Stomach smooth muscle (tissue), 2 donors: ENCODE measurements around the gene TMEM39B.

ENCODE experiments used
- H3K27ac ChIP-seq: one replicate; pipeline ENCODE4 v1.7.0; 2013; ENCODE audit warnings: mild to moderate bottlenecking, low read length, inconsistent platforms
- H3K27me3 ChIP-seq, 2 donors: one replicate each; pipeline ENCODE4 v1.7.0; 2013; ENCODE audit warnings: low read length in 2 of 2; ENCODE audit not compliant: insufficient read depth in 2 of 2, control insufficient read depth in 1 of 2
- H3K36me3 ChIP-seq, 2 donors: one replicate each; pipeline ENCODE4 v1.7.0; 2013; ENCODE audit warnings: low read length in 2 of 2; ENCODE audit not compliant: control insufficient read depth in 2 of 2, insufficient read depth in 2 of 2
- H3K4me1 ChIP-seq: one replicate; pipeline ENCODE4 v1.7.0; 2013; ENCODE audit warnings: low read length; ENCODE audit not compliant: control insufficient read depth, insufficient read depth
- H3K4me3 ChIP-seq, 2 donors: one replicate each; pipeline ENCODE4 v1.7.0; 2013; ENCODE audit warnings: low read length in 2 of 2
- H3K9ac ChIP-seq, 2 donors: one replicate each; pipeline ENCODE4 v1.7.0; 2013; ENCODE audit warnings: low read length in 2 of 2, mild to moderate bottlenecking in 1 of 2
- H3K9me3 ChIP-seq, 2 donors: one replicate each; pipeline ENCODE4 v1.7.0; 2013; ENCODE audit warnings: low read length in 2 of 2; ENCODE audit not compliant: control insufficient read depth in 2 of 2
- donor health status: healthy.
- donor health status: Pancreatic carcinoma.

The TMEM39B gene

GRCh38 chr1:32072622-32073298, at the start of gene TMEM39B:
Gene TMEM39B, plus strand, starts transcription at chr1:32072939. Its CDS starts 109 bp downstream, at chr1:32073048.
- H3K9ac ChIP-seq = peak within 1 kb of the TSS; percentile 78 to 85
- no peaks in the 10 kb centered on the region for H3K9me3 ChIP-seq
- peak within 1 kb of the TSS; percentile 76 for H3K27ac ChIP-seq
- peak within 1 kb of the TSS; percentile 88 to 91 for H3K4me3 ChIP-seq
- peaks cover 0 to 5% of the 10 kb centered on the region in 2 donors for H3K27me3 ChIP-seq
- H3K4me1 ChIP-seq = peaks cover 15% of the 10 kb centered on the region
- H3K36me3 ChIP-seq = peaks cover 15 to 16% of the 10 kb centered on the region in 2 donors

- no peak overlapping the region for H3K4me3 ChIP-seq
- peaks cover 10% of the 10 kb centered on the region for H3K4me1 ChIP-seq
- H3K36me3 ChIP-seq = no peaks in the 10 kb centered on the region
- H3K9me3 ChIP-seq = no peaks in the 10 kb centered on the region
- no peaks in the 10 kb centered on the region for H3K27me3 ChIP-seq
- no peak overlapping the region for H3K9ac ChIP-seq
- H3K27ac ChIP-seq = no peak overlapping the region
These were observed 49.4 kb upstream of the TMEM39B start for GRCh38 chr1:32023351-32023750.

- Histone ChIP-seq H3K9me3 (no peaks in the 10 kb centered on the region), H3K4me1 (no peaks in the 10 kb centered on the region), H3K9ac (no peak overlapping the region), H3K4me3 (no peak overlapping the region), H3K36me3 (no peaks in the 10 kb centered on the region), H3K27ac (no peak overlapping the region), H3K27me3 (no peaks in the 10 kb centered on the region)
These were observed 47.2 kb upstream of the TMEM39B start for GRCh38 chr1:32025515-32025914.

- H3K36me3 ChIP-seq = peaks cover 9 to 12% of the 10 kb centered on the region in 2 donors
- no peaks in the 10 kb centered on the region for H3K9me3 ChIP-seq
- no peak overlapping the region for H3K27ac ChIP-seq
- no peaks in the 10 kb centered on the region for H3K27me3 ChIP-seq
- H3K4me1 ChIP-seq = peaks cover 4% of the 10 kb centered on the region
- H3K9ac ChIP-seq = no peak overlapping the region
- H3K4me3 ChIP-seq = no peak overlapping the region
These were observed 44.0 kb upstream of the TMEM39B start for GRCh38 chr1:32028746-32029145.

- Histone ChIP-seq H3K4me1 (peaks cover 4% of the 10 kb centered on the region), H3K9me3 (no peaks in the 10 kb centered on the region), H3K4me3 (no peak overlapping the region), H3K27me3 (no peaks in the 10 kb centered on the region), H3K36me3 (peaks cover 16 to 26% of the 10 kb centered on the region in 2 donors), H3K9ac (no peak overlapping the region), H3K27ac (no peak overlapping the region)
These were observed 41.0 kb upstream of the TMEM39B start for GRCh38 chr1:32031578-32032274.

- H3K9ac ChIP-seq = no peak overlapping the region
- no peaks in the 10 kb centered on the region for H3K9me3 ChIP-seq
- H3K36me3 ChIP-seq = peaks cover 18 to 29% of the 10 kb centered on the region in 2 donors
- H3K27ac ChIP-seq = no peak overlapping the region
- peaks cover 4% of the 10 kb centered on the region for H3K4me1 ChIP-seq
- no peaks in the 10 kb centered on the region for H3K27me3 ChIP-seq
- H3K4me3 ChIP-seq = no peak overlapping the region
These were observed 40.5 kb upstream of the TMEM39B start for GRCh38 chr1:32032275-32032615.

GRCh38 chr1:32035119-32035518, 37.6 kb upstream of the TMEM39B start:
- no peak overlapping the region for H3K27ac ChIP-seq
- peaks cover 4% of the 10 kb centered on the region for H3K4me1 ChIP-seq
- peaks cover 40 to 49% of the 10 kb centered on the region in 2 donors for H3K36me3 ChIP-seq
- no peaks in the 10 kb centered on the region for H3K9me3 ChIP-seq
- no peak overlapping the region for H3K9ac ChIP-seq
- no peak overlapping the region for H3K4me3 ChIP-seq
- H3K27me3 ChIP-seq = no peaks in the 10 kb centered on the region

GRCh38 chr1:32040711-32041110, 32.0 kb upstream of the TMEM39B start:
- Histone ChIP-seq H3K4me3 (no peak overlapping the region), H3K27ac (no peak overlapping the region), H3K9me3 (no peaks in the 10 kb centered on the region), H3K9ac (no peak overlapping the region), H3K36me3 (peaks cover 53 to 61% of the 10 kb centered on the region in 2 donors), H3K27me3 (no peaks in the 10 kb centered on the region), H3K4me1 (no peaks in the 10 kb centered on the region)

GRCh38 chr1:32042330-32042729, 30.4 kb upstream of the TMEM39B start:
- Histone ChIP-seq H3K4me1 (no peaks in the 10 kb centered on the region), H3K27me3 (no peaks in the 10 kb centered on the region), H3K4me3 (no peak overlapping the region), H3K9ac (no peak overlapping the region), H3K27ac (no peak overlapping the region), H3K9me3 (no peaks in the 10 kb centered on the region), H3K36me3 (peaks cover 50 to 63% of the 10 kb centered on the region in 2 donors)

GRCh38 chr1:32044234-32044633, 28.5 kb upstream of the TMEM39B start:
- Histone ChIP-seq H3K9me3 (no peaks in the 10 kb centered on the region), H3K27ac (no peak overlapping the region), H3K4me3 (no peak overlapping the region), H3K4me1 (no peaks in the 10 kb centered on the region), H3K27me3 (no peaks in the 10 kb centered on the region), H3K36me3 (peaks cover 45 to 62% of the 10 kb centered on the region in 2 donors), H3K9ac (no peak overlapping the region)

GRCh38 chr1:32045772-32046171, 27.0 kb upstream of the TMEM39B start:
- Histone ChIP-seq H3K27me3 (no peaks in the 10 kb centered on the region), H3K9me3 (no peaks in the 10 kb centered on the region), H3K27ac (no peak overlapping the region), H3K4me3 (no peak overlapping the region), H3K36me3 (peaks cover 32 to 54% of the 10 kb centered on the region in 2 donors), H3K4me1 (no peaks in the 10 kb centered on the region), H3K9ac (no peak overlapping the region)
